Stimulated activated CD4-positive, alpha-beta T cell treated with anti-CD3 and anti-CD28 coated beads, Interleukin-4, amount 100 ng/mL, for 1 hour (primary cell): Measurements from ENCODE around the gene PTAFR.

Source experiments
- DNase-seq: peaks from one replicate; pipeline ENCODE4 v3.0.0-alpha.2; 2020

The PTAFR gene

DNA sequence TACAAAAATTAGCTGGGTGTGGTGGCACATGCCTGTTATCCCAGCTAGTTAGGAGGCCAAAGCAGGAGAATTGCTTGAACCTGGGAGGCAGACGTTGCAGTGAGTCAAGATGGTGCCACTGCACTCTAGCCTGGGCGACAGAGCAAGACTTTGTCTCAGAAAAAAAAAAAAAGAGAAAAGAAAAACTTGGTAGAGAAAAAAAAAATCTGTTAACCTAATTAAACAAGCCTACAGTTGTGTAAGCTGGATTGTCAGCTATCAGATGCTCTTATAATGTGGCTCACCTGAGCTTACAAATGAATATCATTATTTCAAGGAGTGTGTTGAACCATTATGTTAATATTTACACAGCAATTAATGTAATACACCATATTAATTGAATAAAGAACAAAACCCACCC lies 61.6 kb downstream of the PTAFR start:
- no peak for DNase-seq

DNA sequence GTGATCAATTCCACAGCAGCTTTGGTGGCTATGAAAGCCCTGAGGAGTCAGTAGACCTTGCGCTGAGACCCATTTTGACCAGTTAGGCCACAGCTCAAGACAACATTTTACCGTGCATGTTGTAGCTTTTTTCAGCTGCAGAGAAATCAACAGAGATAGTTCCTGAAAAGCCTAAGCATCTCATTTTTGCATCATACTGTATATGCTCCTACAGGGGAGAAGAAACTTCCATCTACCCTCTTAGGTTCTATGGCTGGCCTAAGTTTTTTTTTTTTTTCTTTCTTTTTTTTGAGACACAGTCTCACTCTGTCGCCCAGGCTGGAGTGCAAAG lies 63.3 kb downstream of the PTAFR start:
- DNase-seq = no peak

DNA sequence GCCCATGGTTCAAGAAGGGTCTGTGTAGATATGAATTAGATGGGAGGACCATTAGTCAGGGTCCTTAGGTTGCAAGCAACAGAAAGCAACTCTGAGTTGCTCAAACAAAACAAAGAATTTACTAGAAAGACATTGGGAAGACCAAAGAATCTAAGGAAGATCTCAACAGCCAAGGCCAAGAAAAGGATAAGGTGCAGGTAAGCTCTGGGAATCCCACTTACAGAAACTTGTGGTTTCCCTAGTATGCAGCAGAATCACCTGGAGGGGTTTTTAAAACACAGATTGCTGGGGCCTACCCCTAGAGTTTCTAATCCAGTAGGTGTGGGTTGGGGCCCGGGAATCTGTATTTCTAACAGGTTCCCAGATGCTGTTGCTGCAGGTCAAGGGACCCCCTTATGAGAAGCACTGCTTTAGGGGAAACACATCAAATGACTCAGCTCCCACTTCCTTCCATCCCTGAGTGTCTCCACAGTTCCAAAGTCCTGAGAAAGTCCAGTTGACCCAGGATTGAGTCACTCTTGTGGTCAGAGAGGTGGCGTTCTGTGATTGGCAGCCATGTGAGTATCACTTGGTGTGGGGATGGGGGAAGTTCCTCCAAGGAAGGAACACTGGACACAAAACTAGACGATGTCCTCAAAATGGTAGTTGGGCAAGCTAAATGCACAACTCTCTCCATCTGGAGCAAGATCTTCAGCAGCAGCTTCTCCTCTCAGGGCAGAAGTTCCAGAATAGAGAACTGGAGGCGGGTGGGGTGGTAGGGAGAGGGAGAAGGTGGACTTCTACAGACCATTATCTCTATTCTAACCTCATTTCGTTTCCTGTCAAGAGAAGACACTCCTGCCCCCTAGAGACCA lies 63.9 kb downstream of the PTAFR start:
- no peak for DNase-seq

DNA sequence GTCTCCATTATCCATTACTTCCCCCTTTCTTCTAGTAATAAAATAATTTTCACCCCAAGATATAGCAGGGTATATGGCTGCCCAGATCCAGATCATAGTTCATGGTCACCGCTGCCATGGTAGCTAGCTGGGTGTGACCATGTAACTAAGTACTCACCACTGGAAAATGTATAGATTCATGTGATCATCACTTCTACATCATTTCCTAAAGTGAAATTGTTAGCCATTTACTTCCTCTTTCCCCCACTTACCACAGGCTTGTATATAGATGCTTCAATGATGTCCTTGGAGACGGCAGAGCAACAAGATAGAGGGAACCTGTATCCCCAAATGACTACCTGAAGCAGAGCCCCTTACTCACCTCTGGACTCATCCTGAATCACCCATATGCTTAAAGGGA lies 65.3 kb downstream of the PTAFR start:
- DNase-seq = no peak

DNA sequence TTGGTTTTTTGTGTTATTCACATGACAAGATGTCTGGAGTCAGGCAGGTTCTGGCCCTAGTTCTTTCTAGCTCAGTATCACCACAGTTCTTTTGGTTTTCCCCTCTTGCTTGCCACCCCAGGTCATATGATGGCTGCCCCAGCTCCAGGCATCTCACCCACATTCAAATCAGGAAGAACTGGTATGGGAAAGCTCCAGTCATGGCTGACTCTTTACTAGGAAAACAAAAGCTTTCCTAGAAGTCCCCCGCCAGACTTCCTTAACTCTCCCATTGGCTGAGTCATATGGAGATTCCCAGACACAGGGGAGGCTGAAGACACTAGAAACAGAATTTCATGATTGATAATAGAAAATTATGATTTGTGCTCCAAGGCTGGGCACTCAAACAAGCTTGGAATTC lies 65.9 kb downstream of the PTAFR start:
- no peak for DNase-seq

DNA sequence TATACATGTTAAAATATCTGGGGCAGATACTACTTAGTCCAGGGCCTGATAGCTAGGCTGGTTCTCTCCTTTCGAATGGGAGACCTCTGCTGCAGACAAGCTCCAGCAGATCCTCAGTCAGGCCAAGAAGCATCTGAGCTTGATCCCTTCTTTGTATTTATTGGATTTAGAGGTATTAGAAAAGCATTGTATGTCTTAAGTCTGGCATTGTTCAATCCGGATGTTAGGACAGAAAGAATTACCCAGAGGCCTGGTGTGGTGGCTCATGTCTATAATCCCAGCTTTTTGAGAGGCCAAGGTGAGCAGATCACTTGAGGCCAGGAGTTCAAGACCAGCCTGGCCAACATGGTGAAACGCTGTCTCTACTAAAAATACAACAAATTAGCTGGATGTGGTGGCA lies 66.9 kb downstream of the PTAFR start:
- no peak for DNase-seq

DNA sequence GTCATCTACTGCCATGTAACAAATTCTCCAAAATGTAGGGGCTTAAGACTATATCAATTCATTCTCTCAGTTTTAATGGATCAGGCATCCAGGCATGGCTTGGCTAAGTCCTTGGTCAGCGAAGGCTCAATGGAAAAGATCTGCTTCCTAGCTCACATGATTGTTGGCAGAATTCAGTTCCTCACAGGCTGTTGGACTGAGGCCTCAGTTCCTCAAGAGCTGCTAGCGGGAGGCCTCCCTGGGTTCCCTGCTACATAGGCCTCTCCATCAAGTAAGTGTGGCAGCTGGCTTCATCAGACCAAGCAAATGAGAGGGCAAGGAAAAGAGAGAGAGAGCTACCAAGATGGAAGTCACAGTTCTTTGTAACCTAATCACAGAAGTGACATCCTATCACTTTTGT lies 68.5 kb downstream of the PTAFR start:
- DNase-seq = no peak

DNA sequence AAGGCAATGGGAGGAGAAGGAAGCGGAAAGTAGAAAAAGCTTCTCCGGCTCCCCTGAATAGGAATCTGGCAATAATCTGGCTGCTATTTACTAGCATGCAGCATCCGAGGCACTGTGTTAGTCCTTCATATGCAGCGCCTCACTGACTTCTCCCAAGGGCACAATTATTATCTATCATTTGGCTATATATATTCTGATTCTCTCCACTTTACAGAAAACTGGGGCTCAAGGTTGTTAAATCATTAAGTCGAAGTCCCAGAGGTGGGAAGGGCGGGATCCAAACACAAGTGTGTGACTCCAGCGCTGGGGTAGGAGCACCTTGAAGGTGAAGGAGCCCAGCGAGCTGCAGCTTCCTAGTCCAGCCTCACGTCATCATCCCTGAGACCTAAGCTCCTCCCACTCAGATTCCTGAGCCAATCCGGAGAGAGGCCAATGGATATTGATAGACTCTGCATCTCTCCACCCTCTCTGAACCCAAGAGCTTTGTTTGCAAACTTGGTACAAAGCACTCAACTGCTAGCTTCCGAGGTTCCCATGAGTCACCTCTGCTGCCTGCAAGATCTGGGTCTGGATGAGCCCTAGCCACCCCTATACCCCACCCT lies 71.5 kb downstream of the PTAFR start:
- no peak for DNase-seq

DNA sequence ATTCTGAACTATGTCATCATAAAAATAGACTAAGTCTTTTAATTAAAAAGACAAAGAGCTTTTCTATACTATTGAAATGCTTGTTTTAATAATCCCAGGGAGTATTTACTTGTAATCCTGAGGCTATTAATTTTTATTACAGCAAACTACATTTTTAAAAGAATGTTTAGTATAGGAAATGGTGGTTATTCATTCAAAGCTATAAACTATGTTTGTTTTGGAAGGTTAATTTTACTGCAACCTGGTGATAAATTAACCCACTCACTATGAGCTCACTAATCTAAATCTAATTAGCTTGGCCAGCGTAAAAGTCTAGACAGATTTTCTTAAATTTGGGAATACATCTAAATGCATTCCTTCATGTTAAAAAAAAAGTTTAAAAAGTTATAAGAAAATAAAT lies 74.3 kb downstream of the PTAFR start:
- DNase-seq = no peak

DNA sequence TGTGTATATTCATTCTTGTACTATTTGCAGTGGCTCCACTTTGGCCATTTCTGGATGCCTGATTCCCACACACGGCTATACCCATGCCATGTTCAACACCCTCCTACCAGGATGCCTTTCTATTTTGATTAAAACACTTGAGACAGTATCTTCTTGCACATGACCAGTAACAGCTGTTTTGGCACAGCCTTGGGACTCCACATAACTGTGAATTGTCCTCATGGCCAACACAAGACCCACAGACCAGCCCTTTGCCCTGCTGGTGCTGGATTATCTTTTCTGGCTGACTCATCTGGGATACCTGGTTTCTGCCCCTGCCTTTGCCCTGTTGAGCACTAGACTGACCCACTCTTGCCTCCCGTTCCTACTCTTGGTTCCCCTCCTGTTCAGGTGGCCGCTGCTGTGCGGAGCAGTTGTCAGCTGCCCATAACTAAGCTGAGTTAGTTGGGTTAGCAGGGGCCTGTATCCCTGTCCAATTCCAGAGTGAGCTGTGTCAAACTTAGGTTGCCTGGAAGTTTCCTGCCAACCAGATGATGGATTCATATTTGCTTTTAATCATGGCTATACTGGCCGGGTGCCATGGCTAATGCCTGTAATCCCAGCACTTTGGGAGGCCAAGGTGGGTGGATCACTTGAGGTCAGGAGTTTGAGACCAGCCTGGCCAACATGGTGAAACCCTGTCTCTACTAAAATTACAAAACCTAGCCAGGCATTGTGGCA lies 77.3 kb downstream of the PTAFR start:
- DNase-seq = no peak
